Neutrophil (primary cell): ENCODE results near the gene RPTN.
"Not testable (repeated sequence)": the region's sequence is repeated elsewhere in the genome, so short reads cannot be mapped to it uniquely, and the experiment has no call there.

Experiments used
- H3K27ac ChIP-seq: fragments of 200-600 bp; sonication (generic); 2 replicates; pipeline ENCODE4 v1.5.1; 2016; ENCODE audit warnings: mild to moderate bottlenecking, moderate library complexity
- H3K27me3 ChIP-seq: fragments of 200-600 bp; sonication (generic); 2 replicates; pipeline ENCODE4 v1.6.0; 2016; ENCODE audit warnings: mild to moderate bottlenecking
- H3K36me3 ChIP-seq: fragments of 200-600 bp; sonication (generic); 2 replicates; pipeline ENCODE4 v1.5.1; 2017
- H3K4me1 ChIP-seq, 2 experiments: fragments of 200-600 bp in 1 of 2; sonication (generic) in 1 of 2; 1 replicate in 1 of 2; 2 replicates in 1 of 2; pipeline versions ENCODE4 v1.5.1 to v1.6.1; 2013 to 2016; ENCODE audit warnings: low read depth in 1 of 2, low read length in 1 of 2, mild to moderate bottlenecking in 1 of 2, moderate library complexity in 1 of 2; ENCODE audit not compliant: control insufficient read depth in 1 of 2, insufficient read depth in 1 of 2
- H3K4me3 ChIP-seq, 2 experiments: fragments of 200-600 bp in 1 of 2; sonication (generic) in 1 of 2; 1 replicate in 1 of 2; 2 replicates in 1 of 2; pipeline ENCODE4 v1.5.1; 2013 to 2016; ENCODE audit warnings: low read depth in 1 of 2, low read length in 1 of 2, mild to moderate bottlenecking in 1 of 2, moderate library complexity in 1 of 2
- H3K9me3 ChIP-seq: fragments of 200-600 bp; sonication (generic); 2 replicates; pipeline ENCODE4 v1.5.1; 2016
- TF ChIP-seq, protein P1 (sequence below): fragments of 200-600 bp; sonication (generic); IDR thresholded peaks from 2 replicates; pipeline ENCODE4 v1.5.1; 2016; ENCODE audit warnings: antibody characterized with exemption

RPTN gene

GRCh38 chr1:152148981-152149380, 10.0 kb downstream of the RPTN start:
- Histone ChIP-seq H3K4me3 (no peak overlapping the region), H3K27ac (no peak overlapping the region), H3K27me3 (no peaks in the 10 kb centered on the region), H3K9me3 (no peaks in the 10 kb centered on the region), H3K36me3 (no peaks in the 10 kb centered on the region), H3K4me1 (no peaks in the 10 kb centered on the region)
- TF ChIP-seq, protein P1, sequence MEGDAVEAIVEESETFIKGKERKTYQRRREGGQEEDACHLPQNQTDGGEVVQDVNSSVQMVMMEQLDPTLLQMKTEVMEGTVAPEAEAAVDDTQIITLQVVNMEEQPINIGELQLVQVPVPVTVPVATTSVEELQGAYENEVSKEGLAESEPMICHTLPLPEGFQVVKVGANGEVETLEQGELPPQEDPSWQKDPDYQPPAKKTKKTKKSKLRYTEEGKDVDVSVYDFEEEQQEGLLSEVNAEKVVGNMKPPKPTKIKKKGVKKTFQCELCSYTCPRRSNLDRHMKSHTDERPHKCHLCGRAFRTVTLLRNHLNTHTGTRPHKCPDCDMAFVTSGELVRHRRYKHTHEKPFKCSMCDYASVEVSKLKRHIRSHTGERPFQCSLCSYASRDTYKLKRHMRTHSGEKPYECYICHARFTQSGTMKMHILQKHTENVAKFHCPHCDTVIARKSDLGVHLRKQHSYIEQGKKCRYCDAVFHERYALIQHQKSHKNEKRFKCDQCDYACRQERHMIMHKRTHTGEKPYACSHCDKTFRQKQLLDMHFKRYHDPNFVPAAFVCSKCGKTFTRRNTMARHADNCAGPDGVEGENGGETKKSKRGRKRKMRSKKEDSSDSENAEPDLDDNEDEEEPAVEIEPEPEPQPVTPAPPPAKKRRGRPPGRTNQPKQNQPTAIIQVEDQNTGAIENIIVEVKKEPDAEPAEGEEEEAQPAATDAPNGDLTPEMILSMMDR: no peak

DNA sequence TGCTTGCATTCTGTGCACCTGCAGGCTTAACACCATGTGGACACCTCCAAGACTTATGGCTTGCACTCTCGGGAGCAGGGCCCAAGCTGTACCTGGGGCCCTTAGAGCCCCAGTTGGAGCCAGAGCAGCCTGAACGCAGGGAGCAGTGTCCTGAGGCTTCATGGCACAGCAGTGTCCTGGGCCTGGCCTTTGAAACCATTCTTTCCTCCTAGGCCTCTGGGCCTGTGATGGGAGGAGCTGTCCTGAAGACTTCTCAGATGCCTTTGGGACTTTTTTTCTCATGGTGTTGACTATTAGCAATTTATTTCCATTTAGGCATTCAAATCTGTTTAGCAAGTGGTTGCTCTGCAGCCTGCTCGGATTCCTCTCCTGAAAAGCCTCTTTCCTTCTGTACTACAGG, 11.0 kb downstream of the RPTN start:
- Histone ChIP-seq H3K4me1 (no peaks in the 10 kb centered on the region), H3K27ac (no peak overlapping the region), H3K9me3 (no peaks in the 10 kb centered on the region), H3K27me3 (peaks cover 5% of the 10 kb centered on the region), H3K4me3 (no peak overlapping the region), H3K36me3 (no peaks in the 10 kb centered on the region)
- TF ChIP-seq, protein P1: no peak

- peaks cover 28% of the 10 kb centered on the region for H3K27me3 ChIP-seq
- TF ChIP-seq, protein P1: no peak
These were observed 13.3 kb downstream of the RPTN start for GRCh38 chr1:152145769-152146168.

GRCh38 chr1:152144674-152145183, 14.3 kb downstream of the RPTN start:
- peaks cover 38% of the 10 kb centered on the region for H3K27me3 ChIP-seq
- H3K4me1 ChIP-seq, H3K36me3 ChIP-seq, H3K4me3 ChIP-seq, H3K9me3 ChIP-seq, H3K27ac ChIP-seq: not testable (repeated sequence)

More at GRCh38 chr1:152145769-152146168, 13.3 kb downstream of the RPTN start:
- Histone ChIP-seq H3K9me3 (no peaks in the 10 kb centered on the region), H3K36me3 (no peaks in the 10 kb centered on the region), H3K27ac (no peak overlapping the region), H3K4me3 (no peak overlapping the region), H3K4me1 (no peaks in the 10 kb centered on the region)

DNA sequence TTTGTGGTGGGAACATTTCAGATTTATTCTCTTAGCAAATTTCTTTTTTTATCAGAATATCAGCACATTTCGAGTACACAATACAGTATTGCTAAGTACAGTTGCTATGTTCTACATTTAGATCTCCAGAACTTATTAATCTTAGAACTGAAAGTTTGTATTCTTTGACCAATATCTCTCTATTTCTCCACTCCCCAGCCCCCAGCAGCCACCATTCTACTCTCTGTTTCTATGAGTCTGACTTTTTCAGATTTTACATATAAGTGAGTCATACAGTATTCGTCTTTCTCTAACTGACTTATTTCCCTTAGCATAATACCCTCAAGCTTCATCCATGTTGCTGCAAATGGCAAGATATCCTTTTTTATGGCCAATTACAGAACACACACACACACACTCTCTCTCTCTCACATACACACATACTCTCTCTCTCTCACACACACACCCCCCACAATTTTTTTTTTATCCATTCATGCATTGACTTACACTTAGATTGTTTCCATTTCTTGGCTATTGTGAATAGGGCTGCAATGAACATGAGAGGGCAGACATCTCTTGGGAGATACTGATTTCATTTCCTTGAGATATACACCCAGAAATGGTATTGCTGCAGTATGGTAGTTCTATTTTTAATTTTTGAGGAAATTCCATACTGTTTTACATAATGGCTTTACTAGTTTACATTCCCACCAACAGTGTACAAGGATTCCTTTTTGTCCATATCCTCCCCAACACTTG, 15.7 kb downstream of the RPTN start:
- H3K4me3 ChIP-seq: no peak overlapping the region
- no peaks in the 10 kb centered on the region for H3K36me3 ChIP-seq
- TF ChIP-seq, protein P1: no peak
- H3K27me3 ChIP-seq: peaks cover 44% of the 10 kb centered on the region
- no peak overlapping the region for H3K27ac ChIP-seq
- no peaks in the 10 kb centered on the region for H3K9me3 ChIP-seq
- no peaks in the 10 kb centered on the region for H3K4me1 ChIP-seq

GRCh38 chr1:152141971-152142584, 16.9 kb downstream of the RPTN start:
- H3K4me3 ChIP-seq: no peak overlapping the region
- H3K36me3 ChIP-seq: no peaks in the 10 kb centered on the region
- TF ChIP-seq, protein P1: no peak
- peaks cover 52% of the 10 kb centered on the region for H3K27me3 ChIP-seq
- H3K9me3 ChIP-seq: no peaks in the 10 kb centered on the region
- no peaks in the 10 kb centered on the region for H3K4me1 ChIP-seq
- no peak overlapping the region for H3K27ac ChIP-seq
